Measurements from ENCODE around the gene DAP3.

GRCh38 chr1:155713075-155713474, 24.2 kb downstream of the DAP3 start:
- no peak for TF ChIP-seq POLR2A (IDR thresholded peaks at IDR 0.05)
- TF ChIP-seq, protein P1, sequence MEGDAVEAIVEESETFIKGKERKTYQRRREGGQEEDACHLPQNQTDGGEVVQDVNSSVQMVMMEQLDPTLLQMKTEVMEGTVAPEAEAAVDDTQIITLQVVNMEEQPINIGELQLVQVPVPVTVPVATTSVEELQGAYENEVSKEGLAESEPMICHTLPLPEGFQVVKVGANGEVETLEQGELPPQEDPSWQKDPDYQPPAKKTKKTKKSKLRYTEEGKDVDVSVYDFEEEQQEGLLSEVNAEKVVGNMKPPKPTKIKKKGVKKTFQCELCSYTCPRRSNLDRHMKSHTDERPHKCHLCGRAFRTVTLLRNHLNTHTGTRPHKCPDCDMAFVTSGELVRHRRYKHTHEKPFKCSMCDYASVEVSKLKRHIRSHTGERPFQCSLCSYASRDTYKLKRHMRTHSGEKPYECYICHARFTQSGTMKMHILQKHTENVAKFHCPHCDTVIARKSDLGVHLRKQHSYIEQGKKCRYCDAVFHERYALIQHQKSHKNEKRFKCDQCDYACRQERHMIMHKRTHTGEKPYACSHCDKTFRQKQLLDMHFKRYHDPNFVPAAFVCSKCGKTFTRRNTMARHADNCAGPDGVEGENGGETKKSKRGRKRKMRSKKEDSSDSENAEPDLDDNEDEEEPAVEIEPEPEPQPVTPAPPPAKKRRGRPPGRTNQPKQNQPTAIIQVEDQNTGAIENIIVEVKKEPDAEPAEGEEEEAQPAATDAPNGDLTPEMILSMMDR (IDR thresholded peaks at IDR 0.05): no peak

All from stomach (tissue), 4 donors.